Transverse colon (tissue), 4 donors: ENCODE data around the gene FAM234A.

Experiments
- CTCF ChIP-seq, 5 experiments: fragments of 200-600 bp in 3 of 5; fragments of 450-650 bp in 2 of 5; sonication (generic) in 3 of 5; IDR thresholded peaks; 1 replicate in 2 of 5; 2 replicates in 3 of 5; pipeline ENCODE4 v1.5.1; 2016 to 2017; ENCODE audit warnings: antibody characterized with exemption in 5 of 5, inconsistent platforms in 3 of 5, mild to moderate bottlenecking in 2 of 5, moderate library complexity in 1 of 5
- POLR2A ChIP-seq: fragments of 450-650 bp; IDR thresholded peaks from one replicate; pipeline ENCODE4 v1.6.1; 2016; ENCODE audit warnings: antibody characterized with exemption, mild to moderate bottlenecking, moderate library complexity
- POLR2AphosphoS5 ChIP-seq, 3 donors: sonication (generic); formaldehyde crosslinking; IDR thresholded peaks; one replicate each; pipeline ENCODE4 v1.6.1; 2016; ENCODE audit warnings: antibody characterized with exemption in 3 of 3

DNA sequence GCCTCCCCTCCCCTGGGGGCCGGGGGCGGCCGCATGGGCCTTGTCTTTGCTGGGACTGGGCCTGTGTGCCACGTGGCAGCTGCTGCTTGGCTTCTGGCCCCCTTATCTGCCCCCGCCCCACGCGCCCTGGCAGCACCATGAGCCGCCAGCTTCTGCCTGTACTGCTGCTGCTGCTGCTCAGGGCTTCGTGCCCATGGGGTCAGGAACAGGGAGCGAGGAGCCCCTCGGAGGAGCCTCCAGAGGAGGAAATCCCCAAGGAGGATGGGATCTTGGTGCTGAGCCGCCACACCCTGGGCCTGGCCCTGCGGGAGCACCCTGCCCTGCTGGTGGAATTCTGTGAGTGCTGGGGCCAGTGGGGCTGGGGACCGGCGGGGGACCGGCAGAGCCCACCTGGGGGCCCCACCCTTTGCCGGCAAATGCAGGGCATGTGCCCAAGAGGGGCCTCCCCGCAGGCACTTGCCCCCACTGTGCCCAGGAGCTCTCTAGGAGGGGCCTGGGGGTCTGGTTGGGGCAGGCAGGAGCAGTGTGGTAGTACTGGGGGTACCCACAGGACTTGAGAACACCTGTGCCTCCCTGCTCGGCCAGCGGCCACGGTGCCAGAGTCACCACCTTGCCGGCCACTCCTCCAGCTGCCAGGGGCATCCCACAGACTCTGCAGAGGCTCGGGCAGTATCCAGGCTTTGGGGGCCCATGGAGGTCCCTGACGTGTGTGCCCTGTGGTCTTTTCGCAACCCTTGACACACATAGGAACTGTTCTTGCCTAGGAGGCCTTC lies 48.6 kb downstream of the FAM234A start, which contains the start of gene PDIA2:
- TF ChIP-seq CTCF (IDR thresholded peaks at IDR 0.05) (no peak), POLR2A (no peak), POLR2AphosphoS5 (IDR thresholded peaks at IDR 0.05) (no peak)
